GM18861 (cell line): ENCODE measurements around the gene C9orf72.
A peak's percentile ranks its signal among the peaks of the same experiment; 100 is the strongest.

ENCODE experiments used
- ATAC-seq: cut with Tn5 transposase; IDR thresholded peaks from one replicate; pipeline ENCODE4 v1.9.1; 2021; ENCODE audit not compliant: unreplicated experiment

The C9orf72 gene

GRCh38 chr9:27581826-27582225 is 8.5 kb upstream of the C9orf72 start:
- no peak for ATAC-seq

DNA sequence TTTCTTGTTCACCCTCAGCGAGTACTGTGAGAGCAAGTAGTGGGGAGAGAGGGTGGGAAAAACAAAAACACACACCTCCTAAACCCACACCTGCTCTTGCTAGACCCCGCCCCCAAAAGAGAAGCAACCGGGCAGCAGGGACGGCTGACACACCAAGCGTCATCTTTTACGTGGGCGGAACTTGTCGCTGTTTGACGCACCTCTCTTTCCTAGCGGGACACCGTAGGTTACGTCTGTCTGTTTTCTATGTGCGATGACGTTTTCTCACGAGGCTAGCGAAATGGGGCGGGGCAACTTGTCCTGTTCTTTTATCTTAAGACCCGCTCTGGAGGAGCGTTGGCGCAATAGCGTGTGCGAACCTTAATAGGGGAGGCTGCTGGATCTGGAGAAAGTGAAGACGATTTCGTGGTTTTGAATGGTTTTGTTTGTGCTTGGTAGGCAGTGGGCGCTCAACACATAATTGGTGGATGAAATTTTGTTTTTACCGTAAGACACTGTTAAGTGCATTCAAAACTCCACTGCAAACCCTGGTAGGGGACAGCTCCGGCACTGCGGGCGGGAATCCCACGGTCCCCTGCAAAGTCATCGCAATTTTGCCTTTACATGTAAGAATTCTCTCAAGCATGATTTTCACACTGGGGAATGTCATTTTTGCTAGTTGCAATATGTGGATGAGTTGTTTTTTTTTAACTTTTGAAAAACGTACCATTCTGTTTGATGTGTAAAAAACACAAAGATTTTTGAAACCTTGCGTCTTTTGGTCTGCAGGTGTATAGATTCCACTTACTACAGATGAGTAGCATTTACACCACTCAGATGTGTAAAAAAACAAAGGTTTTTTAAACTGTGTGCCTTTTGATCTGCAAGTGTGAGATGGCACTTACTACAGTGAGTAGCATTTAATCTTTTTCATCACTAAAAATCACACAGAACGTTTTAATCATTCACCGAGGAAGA is 631 bp upstream of the C9orf72 start:
- ATAC-seq, result peak; percentile 80

DNA sequence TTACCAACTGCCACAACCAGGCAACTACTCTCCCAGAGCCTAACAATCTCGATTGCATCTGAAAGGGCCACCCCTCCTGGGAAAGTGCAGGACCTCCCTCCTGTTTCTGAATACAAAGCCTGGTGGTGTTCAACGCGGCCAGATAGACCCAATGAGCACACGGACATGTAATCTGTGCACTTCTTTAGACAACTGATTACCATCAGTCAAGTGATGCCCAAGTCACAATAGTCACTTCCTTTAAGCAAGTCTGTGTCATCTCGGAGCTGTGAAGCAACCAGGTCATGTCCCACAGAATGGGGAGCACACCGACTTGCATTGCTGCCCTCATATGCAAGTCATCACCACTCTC is 739 bp downstream of the C9orf72 start:
- ATAC-seq, result peak; percentile 43

- ATAC-seq, result no peak
These were observed 1.2 kb downstream of the C9orf72 start for GRCh38 chr9:27572061-27572460.

GRCh38 chr9:27571011-27571410 is 2.3 kb downstream of the C9orf72 start:
- ATAC-seq, result no peak

DNA sequence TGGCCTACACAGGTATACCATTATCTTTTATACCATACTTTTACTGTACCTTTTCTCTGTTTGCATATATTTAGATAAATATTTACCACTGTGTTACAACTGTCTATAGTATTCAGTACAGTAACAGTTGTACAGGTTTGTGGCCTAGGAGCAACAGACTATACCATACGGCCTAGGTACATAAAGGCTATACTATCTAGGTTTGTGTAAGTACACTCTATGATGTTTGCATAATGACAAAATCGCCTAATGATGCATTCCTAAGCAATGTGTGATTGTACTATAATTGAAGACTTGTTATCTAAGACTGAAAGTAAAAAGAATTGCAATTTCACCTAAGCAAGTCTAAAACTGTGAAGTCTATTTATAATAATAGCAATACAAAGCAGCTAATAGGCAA is 3.9 kb downstream of the C9orf72 start:
- ATAC-seq, result no peak

- no peak for ATAC-seq
These were observed 7.2 kb downstream of the C9orf72 start for GRCh38 chr9:27566118-27566517.

- no peak for ATAC-seq
These were observed 7.6 kb downstream of the C9orf72 start for GRCh38 chr9:27565696-27566095.

DNA sequence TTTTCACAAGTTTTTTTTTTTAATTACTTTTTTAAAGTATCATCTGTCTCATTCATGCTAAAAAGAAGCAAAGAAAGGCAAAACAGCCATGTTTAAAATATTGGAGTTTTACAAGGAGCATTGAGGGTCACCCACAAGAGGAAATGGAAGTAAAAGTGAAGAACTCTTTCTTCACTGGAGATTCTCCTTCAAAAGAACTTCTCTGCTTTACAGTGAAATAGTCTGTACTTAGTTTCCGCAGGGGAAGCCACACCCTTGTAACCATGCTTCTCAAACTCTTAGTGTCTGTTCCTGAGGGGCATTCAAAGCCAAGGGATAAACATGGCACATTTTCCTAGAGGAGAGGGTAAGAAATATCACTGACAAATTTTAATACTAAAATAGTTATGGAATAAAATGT is 8.6 kb downstream of the C9orf72 start:
- ATAC-seq, result no peak

DNA sequence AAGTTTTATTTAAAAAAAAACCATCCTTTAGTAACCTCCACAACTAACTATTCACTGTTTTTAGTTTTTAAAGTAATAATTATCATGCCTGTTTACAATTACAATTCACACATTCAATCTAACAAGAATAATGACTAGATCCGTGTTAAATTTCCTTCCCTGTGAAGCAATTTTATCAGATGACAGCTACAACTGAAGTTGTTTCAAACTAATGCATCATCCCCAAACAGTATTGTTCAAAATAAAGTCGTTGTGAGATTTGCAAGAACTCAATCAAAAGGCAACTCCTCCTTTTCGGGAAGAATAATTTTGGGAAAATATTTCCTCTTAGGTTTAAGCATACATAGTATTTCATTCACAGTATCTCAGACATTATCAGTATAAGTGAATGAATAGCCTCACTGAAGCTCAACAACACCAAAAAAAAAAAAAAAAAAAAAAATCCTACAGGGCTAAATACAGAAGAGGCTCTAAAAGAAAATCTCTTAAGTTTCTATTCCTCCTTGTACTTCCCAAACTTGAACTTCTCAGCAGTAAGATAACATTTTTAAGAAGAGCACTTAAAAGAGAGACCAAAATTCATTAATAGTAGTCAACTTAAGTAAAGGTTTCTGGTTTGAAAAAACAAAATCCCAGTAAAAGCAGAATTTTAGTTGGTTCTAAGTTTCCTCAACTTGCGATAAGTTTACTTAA is 9.4 kb downstream of the C9orf72 start:
- no peak for ATAC-seq

GRCh38 chr9:27561685-27562084 is 11.6 kb downstream of the C9orf72 start:
- ATAC-seq, result peak; percentile 58

GRCh38 chr9:27560457-27560856 is 12.8 kb downstream of the C9orf72 start:
- ATAC-seq, result no peak

- ATAC-seq, result no peak
These were observed 15.0 kb downstream of the C9orf72 start for GRCh38 chr9:27558307-27558706.

DNA sequence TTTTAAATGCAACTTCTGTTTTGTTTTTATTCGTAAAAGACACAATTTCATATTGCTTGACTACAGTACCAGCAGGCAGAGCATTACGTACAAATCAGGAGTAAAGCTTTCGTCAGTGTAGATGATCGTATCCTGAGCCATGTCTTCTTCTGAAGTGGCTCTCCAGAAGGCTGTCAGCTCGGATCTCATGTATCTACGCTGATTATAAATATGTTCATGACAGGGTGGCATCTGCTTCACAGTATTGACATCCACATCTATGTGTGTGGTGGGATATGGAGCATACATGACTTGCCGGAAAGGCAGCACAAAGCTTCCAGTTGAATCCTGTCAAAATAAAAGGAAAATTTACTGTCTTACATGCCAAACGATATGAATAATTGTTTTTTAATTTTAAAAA is 16.8 kb downstream of the C9orf72 start:
- no peak for ATAC-seq

GRCh38 chr9:27554712-27555111 is 18.6 kb downstream of the C9orf72 start:
- no peak for ATAC-seq

- ATAC-seq, result no peak
These were observed 24.0 kb downstream of the C9orf72 start for GRCh38 chr9:27549196-27549755.

- ATAC-seq, result peak; percentile 54
These were observed 25.1 kb downstream of the C9orf72 start for GRCh38 chr9:27548055-27548741.

GRCh38 chr9:27545471-27545870 is 27.8 kb downstream of the C9orf72 start:
- ATAC-seq, result no peak

DNA sequence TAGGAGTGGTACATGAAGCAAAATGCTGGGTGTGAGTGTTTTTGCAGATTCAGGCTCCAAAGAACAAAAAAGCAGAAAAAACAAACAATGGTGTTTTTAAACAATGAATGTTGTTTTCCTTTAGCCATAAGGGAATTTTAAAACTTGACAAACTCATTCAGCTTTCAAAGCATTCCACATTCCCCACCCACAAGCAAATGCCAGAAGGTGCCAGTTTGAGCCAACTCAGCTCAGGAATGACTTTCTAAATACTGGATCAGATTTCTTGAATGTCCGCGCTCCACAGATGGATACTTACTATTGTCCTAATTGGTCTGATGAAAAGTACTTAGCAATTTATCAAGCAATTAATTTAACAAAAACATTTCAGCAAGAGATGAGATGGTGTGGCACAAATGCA is 30.8 kb downstream of the C9orf72 start:
- ATAC-seq, result no peak

GRCh38 chr9:27541740-27542139 is 31.5 kb downstream of the C9orf72 start:
- ATAC-seq, result no peak

DNA sequence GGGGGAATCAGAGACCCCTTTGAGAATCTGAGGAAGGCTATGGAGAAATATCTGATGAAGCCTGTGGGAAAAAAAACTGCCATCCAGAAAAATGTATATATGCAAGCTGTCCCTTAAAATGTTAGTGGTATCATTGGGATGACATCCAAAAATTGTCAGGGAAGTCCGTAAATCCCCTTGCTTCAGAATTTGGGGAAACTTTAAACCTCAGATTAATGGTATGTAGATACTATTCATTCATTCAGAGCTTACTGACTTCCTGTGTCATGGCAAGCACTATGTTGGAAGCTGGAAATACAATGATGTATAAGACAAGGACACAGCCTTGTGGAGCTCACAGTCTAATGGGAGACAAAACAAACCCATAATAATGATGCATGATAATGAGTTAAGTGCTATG is 32.8 kb downstream of the C9orf72 start:
- no peak for ATAC-seq
